HG03457 (cell line): Measurements from ENCODE around the gene HIP1R.
"Not testable (repeated sequence)": the region's sequence is repeated elsewhere in the genome, so short reads cannot be mapped to it uniquely, and the experiment has no call there.

Experiments
- ATAC-seq: cut with Tn5 transposase; IDR thresholded peaks from one replicate; pipeline ENCODE4 v1.9.1; 2021; ENCODE audit warnings: moderate number of reproducible peaks; ENCODE audit not compliant: unreplicated experiment

Gene HIP1R

GRCh38 chr12:122891661-122892525, 56.6 kb downstream of the HIP1R start:
- no peak for ATAC-seq

DNA sequence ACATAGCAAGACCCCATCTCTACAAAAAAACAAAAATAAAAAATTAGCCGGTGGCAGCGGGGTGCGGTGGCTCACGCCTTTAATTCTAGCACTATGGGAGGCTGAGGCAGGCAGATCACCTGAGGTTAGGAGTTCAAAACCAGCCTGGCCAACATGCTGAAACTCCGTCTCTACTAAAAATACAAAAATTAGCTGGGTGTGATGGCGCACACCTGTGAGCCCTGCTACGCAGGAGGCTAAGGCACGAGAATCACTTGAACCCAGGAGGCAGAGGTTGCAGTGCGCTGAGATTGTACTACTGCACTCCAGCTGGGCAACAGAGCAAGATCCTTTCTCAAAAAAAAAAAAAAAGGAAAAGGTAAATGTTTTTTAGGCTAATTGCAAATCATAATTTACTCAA, 57.5 kb downstream of the HIP1R start:
- ATAC-seq: not testable (repeated sequence)

- ATAC-seq: no peak
These were observed 58.2 kb downstream of the HIP1R start for GRCh38 chr12:122893208-122894153.

DNA sequence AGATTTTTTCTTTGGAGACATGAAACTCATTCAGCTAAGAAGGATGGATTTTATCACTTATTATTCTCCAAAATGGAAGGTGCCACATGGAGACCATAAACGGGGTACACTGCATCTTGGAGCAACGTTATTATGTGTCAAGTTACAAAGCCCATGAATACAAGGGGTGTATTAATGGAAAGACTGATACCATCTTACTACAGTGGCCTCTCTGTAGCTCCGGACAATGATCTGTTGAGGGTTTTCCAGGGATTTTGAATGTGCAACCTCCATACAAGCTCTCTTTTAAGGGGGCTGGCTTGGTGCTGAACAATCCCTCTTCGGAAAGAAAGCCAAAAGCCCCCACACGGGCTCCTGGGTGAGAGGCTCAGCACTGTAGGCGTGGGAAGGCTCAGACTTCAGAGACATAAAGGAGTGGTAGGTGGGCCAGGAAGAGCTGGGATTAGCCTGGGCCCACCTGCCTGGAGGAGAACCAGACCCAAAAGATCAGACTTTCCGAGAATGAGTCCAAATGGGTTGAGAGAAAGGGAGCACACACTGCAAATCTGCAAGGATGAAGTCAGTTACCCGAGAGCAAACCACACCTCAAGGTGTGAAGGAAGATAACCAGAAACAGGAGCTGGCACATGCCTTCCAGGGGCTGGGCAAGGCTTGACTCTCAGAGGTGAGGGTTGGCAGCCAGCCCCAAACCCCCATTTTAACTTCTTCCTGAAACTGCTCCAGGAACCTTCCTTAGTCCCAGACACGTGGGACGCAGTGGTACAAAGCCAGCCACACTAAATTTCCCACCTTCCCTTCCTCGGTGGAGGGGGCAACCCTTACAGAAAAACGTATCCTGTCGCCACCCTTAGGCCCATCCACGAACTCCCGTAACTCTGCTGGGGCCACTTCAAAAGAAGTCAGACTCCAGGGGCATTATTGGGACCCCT, 59.2 kb downstream of the HIP1R start:
- ATAC-seq: no peak

- ATAC-seq: no peak
These were observed 60.1 kb downstream of the HIP1R start for GRCh38 chr12:122895320-122895703.

DNA sequence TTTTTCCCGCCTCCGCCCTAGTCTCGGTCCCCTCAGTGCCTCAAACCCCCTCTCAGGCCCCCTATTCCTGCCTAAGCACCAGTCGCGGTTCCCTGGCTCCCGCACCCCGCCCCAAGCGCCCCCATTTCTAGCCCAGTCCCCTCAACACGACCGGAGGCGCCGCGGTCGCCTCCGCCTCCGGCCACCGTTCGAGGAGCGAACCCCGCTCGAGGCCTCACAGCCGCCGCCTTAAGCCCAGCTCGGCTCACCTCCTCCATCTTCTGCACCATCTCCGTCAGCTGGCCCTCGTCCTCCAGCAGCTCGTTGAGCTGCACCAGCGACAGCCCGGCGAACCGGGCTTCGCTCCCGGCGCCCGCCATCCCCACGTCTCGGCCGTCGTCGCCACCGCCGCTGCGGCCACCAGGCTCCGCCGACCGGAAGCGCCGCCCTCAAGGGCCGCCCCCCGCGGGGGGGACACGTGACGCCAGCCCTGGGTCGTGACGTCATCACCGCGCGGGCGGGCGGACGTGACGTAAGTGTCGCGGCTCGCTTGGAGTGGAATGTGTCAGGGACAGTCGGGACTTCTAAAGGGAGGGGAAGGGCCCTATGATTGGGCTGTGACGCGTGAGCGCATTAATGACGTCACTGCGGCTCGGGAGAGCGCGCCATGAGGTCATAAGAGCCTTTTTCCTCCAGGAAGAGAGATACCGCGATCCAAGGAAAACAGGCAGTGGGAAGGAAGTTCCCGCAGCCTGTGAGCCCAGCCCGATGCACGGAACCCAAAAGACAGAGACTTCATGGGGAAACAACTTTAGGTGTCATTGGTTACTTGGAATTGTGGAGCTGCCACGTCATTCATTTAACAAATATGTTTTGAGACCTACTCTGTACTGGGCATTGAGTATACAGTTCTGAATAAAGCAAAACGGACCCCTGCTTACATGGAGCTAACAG, 60.7 kb downstream of the HIP1R start, which contains the start of gene VPS37B:
Gene VPS37B (minus strand): TSS at position 421 of the 933 bp plus-strand sequence. CDS start 62 bp downstream, at position 359.
- ATAC-seq: no peak

DNA sequence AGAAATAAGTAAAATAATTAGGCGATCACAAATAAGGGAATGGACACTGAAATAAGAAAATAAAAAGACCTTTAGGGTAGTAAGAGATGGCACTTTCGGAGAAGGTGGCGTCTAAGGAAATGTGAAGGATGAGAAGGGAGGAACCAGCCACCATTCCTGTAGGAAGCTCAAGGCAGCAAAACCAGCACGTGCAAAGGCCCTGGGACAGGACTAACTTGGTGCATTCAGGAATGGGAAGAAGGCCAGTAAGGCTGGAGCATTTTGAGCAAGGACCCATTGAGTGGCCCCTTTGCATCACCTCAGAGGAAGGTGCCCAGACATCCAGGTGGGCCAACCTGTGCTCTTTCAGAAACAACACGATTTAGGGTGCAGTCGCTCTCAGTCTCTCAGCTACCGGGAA, 61.4 kb downstream of the HIP1R start:
- ATAC-seq: no peak

DNA sequence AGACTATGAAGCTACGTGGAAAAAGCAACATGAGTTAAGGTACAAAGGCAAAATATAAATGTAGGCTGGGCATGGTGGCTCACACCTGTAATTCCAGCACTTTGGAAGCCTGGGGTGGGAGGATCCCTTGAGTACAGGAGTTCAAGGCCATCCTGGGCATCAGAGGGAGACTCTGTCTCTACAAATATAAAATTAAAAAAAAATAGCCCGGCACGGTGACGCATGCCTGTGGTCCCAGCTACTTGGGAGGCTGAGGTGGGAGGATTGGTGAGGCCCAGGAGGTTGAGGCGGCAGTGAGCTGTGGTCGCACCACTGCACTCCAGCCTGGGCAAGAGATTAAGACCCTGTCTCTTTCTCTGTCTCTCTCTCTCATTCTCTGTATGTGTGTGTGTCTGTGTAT, 64.6 kb downstream of the HIP1R start:
- no peak for ATAC-seq

GRCh38 chr12:122902854-122903692, 67.8 kb downstream of the HIP1R start:
- ATAC-seq: no peak

GRCh38 chr12:122903693-122904034, 68.4 kb downstream of the HIP1R start:
- ATAC-seq: no peak

DNA sequence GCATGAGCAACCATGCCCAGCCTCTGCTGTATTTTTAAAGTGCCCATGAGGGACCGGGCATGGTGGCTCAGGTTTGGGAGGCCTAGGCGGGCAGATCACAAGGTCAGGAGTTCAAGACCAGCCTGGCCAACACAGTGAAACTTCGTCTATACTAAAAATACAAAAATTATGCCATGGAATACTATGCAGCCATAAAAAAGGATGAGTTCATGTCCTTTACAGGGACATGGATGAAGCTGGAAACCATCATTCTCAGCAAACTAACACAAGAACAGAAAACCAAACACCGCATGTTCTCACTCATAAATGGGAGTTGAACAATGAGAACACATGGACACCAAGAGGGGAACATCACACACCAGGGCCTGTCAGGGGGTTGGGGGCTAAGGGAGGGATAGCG, 70.0 kb downstream of the HIP1R start:
- not testable (repeated sequence) for ATAC-seq

DNA sequence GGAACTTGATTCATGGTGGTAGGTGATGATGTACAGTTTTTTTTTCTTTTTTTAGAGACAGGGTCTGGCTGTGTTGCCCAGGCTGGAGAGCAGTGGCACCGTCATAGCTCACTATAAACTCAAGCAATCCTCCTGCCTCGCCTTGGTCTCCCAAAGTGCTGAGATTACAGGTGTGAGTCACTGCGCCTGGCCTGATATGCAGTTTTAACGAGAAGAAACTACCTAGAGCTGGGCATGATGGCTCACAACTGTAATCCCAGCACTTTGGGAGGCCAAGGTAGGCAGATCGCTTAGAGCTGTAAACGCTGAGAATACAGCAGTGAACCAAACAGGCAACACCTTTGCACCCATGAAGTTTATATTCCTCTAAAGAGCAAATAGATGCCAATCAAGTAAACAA, 73.7 kb downstream of the HIP1R start:
- ATAC-seq: no peak

- ATAC-seq: no peak
These were observed 74.4 kb downstream of the HIP1R start for GRCh38 chr12:122909442-122910288.
